IMR-90 (cell line): ENCODE data around the gene C5orf15. TPM values are rescaled to one million over a fixed set of nuclear protein-coding genes. Genes with fewer than 3 reads are reported as not detected.
"Not testable (repeated sequence)": the region's sequence is repeated elsewhere in the genome, so short reads cannot be mapped to it uniquely, and the experiment has no call there.

ENCODE experiments used
- ATAC-seq: fragments of 200-7000 bp; cut with Tn5 transposase; 2 replicates; pipeline ENCODE4 v1.9.1; 2020; ENCODE audit warnings: low read depth, mild to moderate bottlenecking, moderate library complexity
- BruUV-seq: library from RNA; stranded (reverse); fragments of 400-500 nt; replicated peaks from 2 replicates; lab custom pipeline; 2021; lab: Mats Ljungman, UMichigan
- CTCF ChIA-PET: fragments of 300-600 bp; formaldehyde crosslinking; extraction: SDS; loops from one replicate; lab custom pipeline; 2021; ENCODE audit warnings: antibody characterized with exemption; lab: Yijun Ruan, JAX
- POLR2A ChIA-PET: fragments of 300-600 bp; sonication (Branson Sonifier 250); formaldehyde crosslinking; loops from one replicate; lab custom pipeline; 2022; ENCODE audit warnings: antibody characterized with exemption; ENCODE audit not compliant: unreplicated experiment; lab: Charles Lee
- DNase-seq: peaks from one replicate; pipeline ENCODE4 v3.0.0; 2013
- H2AFZ ChIP-seq: replicated peaks from 2 replicates; pipeline ENCODE3; 2013; ENCODE audit warnings: low read length, mild to moderate bottlenecking; ENCODE audit not compliant: poor library complexity
- H2AK5ac ChIP-seq: 2 replicates; pipeline ENCODE4 v1.6.1; 2013; ENCODE audit warnings: low read depth, low read length, inconsistent platforms
- H2AK9ac ChIP-seq: replicated peaks from 2 replicates; pipeline ENCODE3; 2013; ENCODE audit warnings: mild to moderate bottlenecking, low read depth, low read length, moderate library complexity; ENCODE audit not compliant: poor library complexity
- H2BK120ac ChIP-seq: 2 replicates; pipeline ENCODE4 v1.6.1; 2013; ENCODE audit warnings: low read depth, low read length, inconsistent platforms
- H2BK15ac ChIP-seq: 3 replicates; pipeline ENCODE4 v1.6.1; 2013; ENCODE audit warnings: low read depth, low read length, inconsistent platforms
- H2BK20ac ChIP-seq: 2 replicates; pipeline ENCODE4 v1.6.1; 2013; ENCODE audit warnings: low read depth, mild to moderate bottlenecking, inconsistent platforms, low read length, moderate library complexity
- H2BK5ac ChIP-seq: 2 replicates; pipeline ENCODE4 v1.6.1; 2013; ENCODE audit warnings: mild to moderate bottlenecking, low read depth, low read length, inconsistent platforms; ENCODE audit not compliant: poor library complexity, severe bottlenecking
- H3K14ac ChIP-seq: replicated peaks from 2 replicates; pipeline ENCODE4 v1.6.1; 2013; ENCODE audit warnings: low read depth, low read length, inconsistent platforms
- H3K18ac ChIP-seq: 2 replicates; pipeline ENCODE4 v1.6.1; 2013; ENCODE audit warnings: low read depth, low read length, control low read depth
- H3K23ac ChIP-seq: 2 replicates; pipeline ENCODE4 v1.6.1; 2013; ENCODE audit warnings: low read depth, low read length, inconsistent platforms
- H3K27ac ChIP-seq: 2 replicates; pipeline ENCODE4 v1.5.1; 2013; ENCODE audit warnings: mild to moderate bottlenecking, control low read depth, low read length; ENCODE audit not compliant: insufficient read depth
- H3K27me3 ChIP-seq: 2 replicates; pipeline ENCODE4 v1.6.1; 2013; ENCODE audit warnings: low read length; ENCODE audit not compliant: control insufficient read depth, insufficient read depth
- H3K36me3 ChIP-seq: 2 replicates; pipeline ENCODE4 v1.6.1; 2013; ENCODE audit warnings: low read length, mixed read lengths; ENCODE audit not compliant: control insufficient read depth, insufficient read depth
- H3K4ac ChIP-seq: 2 replicates; pipeline ENCODE4 v1.6.1; 2013; ENCODE audit warnings: low read depth, low read length, inconsistent platforms
- H3K4me1 ChIP-seq: 2 replicates; pipeline ENCODE4 v1.6.1; 2013; ENCODE audit warnings: low read length, mixed read lengths; ENCODE audit not compliant: control insufficient read depth, insufficient read depth
- H3K4me2 ChIP-seq: 2 replicates; pipeline ENCODE4 v1.6.1; 2013; ENCODE audit warnings: low read depth, mild to moderate bottlenecking, control low read depth, low read length, moderate library complexity
- H3K4me3 ChIP-seq: 2 replicates; pipeline ENCODE4 v1.5.1; 2013; ENCODE audit warnings: low read depth, mild to moderate bottlenecking, control low read depth, low read length, moderate library complexity; ENCODE audit not compliant: insufficient read depth
- H3K56ac ChIP-seq: 2 replicates; pipeline ENCODE4 v1.6.1; 2013; ENCODE audit warnings: low read length, inconsistent platforms; ENCODE audit not compliant: insufficient read depth; ENCODE audit errors: extremely low read depth
- H3K79me1 ChIP-seq, 2 experiments: 2 replicates each; pipeline ENCODE4 v1.6.1; 2013; ENCODE audit warnings: low read length in 2 of 2, inconsistent platforms in 1 of 2, low read depth in 1 of 2
- H3K9ac ChIP-seq: 2 replicates; pipeline ENCODE4 v1.6.1; 2013; ENCODE audit warnings: low read depth, low read length, control low read depth
- H3K9me1 ChIP-seq: 2 replicates; pipeline ENCODE4 v1.6.1; 2013; ENCODE audit warnings: low read length, inconsistent platforms; ENCODE audit not compliant: insufficient read depth
- H3K9me3 ChIP-seq: 2 replicates; pipeline ENCODE4 v1.6.1; 2013; ENCODE audit warnings: low read length; ENCODE audit not compliant: control insufficient read depth, insufficient read depth
- H4K20me1 ChIP-seq: 2 replicates; pipeline ENCODE4 v1.6.1; 2013; ENCODE audit warnings: low read length, inconsistent platforms; ENCODE audit not compliant: insufficient read depth
- H4K5ac ChIP-seq: 2 replicates; pipeline ENCODE4 v1.6.1; 2013; ENCODE audit warnings: mild to moderate bottlenecking, low read depth, low read length, control low read depth
- H4K8ac ChIP-seq, 2 experiments: 2 replicates each; pipeline ENCODE4 v1.6.1; 2013; ENCODE audit warnings: low read depth in 2 of 2, low read length in 2 of 2, control low read depth in 1 of 2, inconsistent platforms in 1 of 2
- H4K91ac ChIP-seq: 2 replicates; pipeline ENCODE4 v1.6.1; 2013; ENCODE audit warnings: low read depth, low read length, inconsistent platforms; ENCODE audit not compliant: insufficient read depth
- WGBS, 2 experiments: methylation state at CpG; one replicate each; pipeline versions ENCODE4 v1.1.5 to v1.1.7; 2013; ENCODE audit warnings: missing lambda C conversion rate in 2 of 2; ENCODE audit not compliant: insufficient read length in 1 of 2; ENCODE audit errors: extremely low coverage in 2 of 2; 5-methylcytosine and 5-hydroxymethylcytosine counted together
- dilution Hi-C: fragments of 300-500 bp; cut with HindIII; formaldehyde crosslinking; loops from one replicate; pipeline ENCODE4 v1.14.3; 2018; ENCODE audit warnings: low sequenced_read_pairs; ENCODE audit not compliant: unreplicated experiment
- in situ Hi-C: fragments of 300-500 bp; cut with MboI; formaldehyde crosslinking; loops from 3 replicates; pipeline ENCODE4 v1.14.3; 2019; ENCODE audit warnings: low sequenced_read_pairs, inconsistent platforms, mixed read lengths
- intact Hi-C: fragments of 100-400 bp; cut with micrococcal nuclease; formaldehyde crosslinking; loops from 2 replicates; pipeline ENCODE4 v1.10.0; 2022
- polyA plus RNA-seq, 3 experiments: library from polyadenylated mRNA; depleted of rRNA; stranded (reverse); fragments of >200 nt; gene quantifications; 2 replicates each; pipeline ENCODE4 v1.2.3, GENCODE V29; 2012; ENCODE audit warnings: low replicate concordance in 1 of 3
- total RNA-seq: library from RNA; depleted of rRNA; stranded (reverse); fragments of >200 nt; gene quantifications from 2 replicates; pipeline ENCODE4 v1.2.3, GENCODE V29; 2012

Gene C5orf15
- total and polyA plus RNA-seq, 2 of the 4 experiments (the other 2 are of a cell fraction), result 35.1 to 73.5 TPM

DNA sequence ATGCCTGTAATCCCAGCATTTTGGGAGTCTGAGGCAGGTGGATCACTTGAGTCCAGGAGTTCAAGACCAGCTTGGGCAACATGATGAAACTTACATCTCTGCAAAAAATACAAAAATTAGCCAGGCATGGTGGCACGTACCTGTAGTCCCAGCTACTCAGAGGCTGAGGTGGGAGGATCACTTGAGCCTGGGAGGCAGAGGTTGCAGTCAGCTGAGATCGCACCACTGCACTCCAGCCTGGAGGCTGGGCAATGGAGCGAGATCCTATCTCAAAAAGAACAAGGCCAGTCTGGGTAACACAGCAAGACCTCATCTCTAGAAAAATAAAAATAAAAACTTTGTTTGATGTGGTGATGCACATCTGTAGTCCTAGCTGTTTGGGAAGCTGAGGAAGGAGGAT is 30.8 kb downstream of the C5orf15 start:
- H4K5ac ChIP-seq, H3K27ac ChIP-seq, H2BK5ac ChIP-seq, H4K91ac ChIP-seq, H3K4me1 ChIP-seq, H4K20me1 ChIP-seq, H2BK15ac ChIP-seq, H3K9me3 ChIP-seq, BruUV-seq, H2BK20ac ChIP-seq, H3K9ac ChIP-seq, H2AFZ ChIP-seq, H3K4me2 ChIP-seq, H4K8ac ChIP-seq, H3K36me3 ChIP-seq, H3K4ac ChIP-seq, DNase-seq, in situ Hi-C loops, H3K18ac ChIP-seq, H3K9me1 ChIP-seq, ATAC-seq, H2AK5ac ChIP-seq, H3K23ac ChIP-seq, H2BK120ac ChIP-seq, H3K14ac ChIP-seq, H3K56ac ChIP-seq, H3K79me1 ChIP-seq, H2AK9ac ChIP-seq, CTCF ChIA-PET, dilution Hi-C loops, H3K4me3 ChIP-seq, intact Hi-C loops: not testable (repeated sequence)
- peaks cover 32% of the 10 kb centered on the region for H3K27me3 ChIP-seq
- no CpG with 5 or more reads among the region's 3 CpGs for WGBS, 2 experiments
- POLR2A ChIA-PET, result interaction anchor here (0.6 kb wide), 1 partner anchor 14 kb away, joined by 7 read pairs; no protein-coding TSS in a partner anchor
